ENCODE data around the gene ARNT2.

ARNT2 gene

DNA sequence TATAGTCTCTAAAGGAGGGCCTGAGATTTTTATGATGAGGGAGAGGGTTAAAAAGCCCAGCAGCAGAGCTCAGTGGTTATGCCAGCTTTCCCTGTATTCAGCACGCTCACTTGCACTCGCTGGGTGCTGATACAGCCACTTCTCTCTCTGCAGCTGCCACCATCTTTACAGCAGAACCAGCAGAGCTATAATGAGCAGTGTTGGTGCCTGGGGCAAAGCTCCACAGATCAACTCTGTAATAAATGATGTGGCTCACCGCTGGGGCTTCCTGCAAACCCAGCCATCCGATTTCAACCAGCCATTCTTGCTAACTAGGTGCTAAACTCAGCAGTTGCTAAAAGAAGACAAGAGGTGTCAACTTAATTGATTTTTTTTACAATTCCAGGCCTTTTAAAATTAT, 48.0 kb downstream of the ARNT2 start:
- peaks cover 19% of the 10 kb centered on the region for H3K4me1 Mint-ChIP-seq
- peaks cover 14% of the 10 kb centered on the region for H3K27me3 Mint-ChIP-seq (ENCODE audit: low read depth, poor library complexity)
- H3K9me3 Mint-ChIP-seq = no peaks in the 10 kb centered on the region
- TF ChIP-seq, protein P1, sequence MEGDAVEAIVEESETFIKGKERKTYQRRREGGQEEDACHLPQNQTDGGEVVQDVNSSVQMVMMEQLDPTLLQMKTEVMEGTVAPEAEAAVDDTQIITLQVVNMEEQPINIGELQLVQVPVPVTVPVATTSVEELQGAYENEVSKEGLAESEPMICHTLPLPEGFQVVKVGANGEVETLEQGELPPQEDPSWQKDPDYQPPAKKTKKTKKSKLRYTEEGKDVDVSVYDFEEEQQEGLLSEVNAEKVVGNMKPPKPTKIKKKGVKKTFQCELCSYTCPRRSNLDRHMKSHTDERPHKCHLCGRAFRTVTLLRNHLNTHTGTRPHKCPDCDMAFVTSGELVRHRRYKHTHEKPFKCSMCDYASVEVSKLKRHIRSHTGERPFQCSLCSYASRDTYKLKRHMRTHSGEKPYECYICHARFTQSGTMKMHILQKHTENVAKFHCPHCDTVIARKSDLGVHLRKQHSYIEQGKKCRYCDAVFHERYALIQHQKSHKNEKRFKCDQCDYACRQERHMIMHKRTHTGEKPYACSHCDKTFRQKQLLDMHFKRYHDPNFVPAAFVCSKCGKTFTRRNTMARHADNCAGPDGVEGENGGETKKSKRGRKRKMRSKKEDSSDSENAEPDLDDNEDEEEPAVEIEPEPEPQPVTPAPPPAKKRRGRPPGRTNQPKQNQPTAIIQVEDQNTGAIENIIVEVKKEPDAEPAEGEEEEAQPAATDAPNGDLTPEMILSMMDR (IDR thresholded peaks at IDR 0.05) = no peak
- no peak overlapping the region for H3K4me3 Mint-ChIP-seq
- H3K27ac Mint-ChIP-seq = no peak overlapping the region
- peaks cover 6% of the 10 kb centered on the region for H3K36me3 Mint-ChIP-seq (ENCODE audit: low read depth)
- no peak for DNase-seq

- TF ChIP-seq, protein P1 (IDR thresholded peaks at IDR 0.05) = no peak
- Mint-ChIP-seq H3K27me3 (ENCODE audit: low read depth, poor library complexity) (peaks cover 14% of the 10 kb centered on the region), H3K4me3 (no peak overlapping the region), H3K36me3 (ENCODE audit: low read depth) (peaks cover 12% of the 10 kb centered on the region), H3K4me1 (peaks cover 17% of the 10 kb centered on the region), H3K27ac (no peak overlapping the region), H3K9me3 (no peaks in the 10 kb centered on the region)
- no peak for DNase-seq
These were observed 51.0 kb downstream of the ARNT2 start for GRCh38 chr15:80455051-80455648.

DNA sequence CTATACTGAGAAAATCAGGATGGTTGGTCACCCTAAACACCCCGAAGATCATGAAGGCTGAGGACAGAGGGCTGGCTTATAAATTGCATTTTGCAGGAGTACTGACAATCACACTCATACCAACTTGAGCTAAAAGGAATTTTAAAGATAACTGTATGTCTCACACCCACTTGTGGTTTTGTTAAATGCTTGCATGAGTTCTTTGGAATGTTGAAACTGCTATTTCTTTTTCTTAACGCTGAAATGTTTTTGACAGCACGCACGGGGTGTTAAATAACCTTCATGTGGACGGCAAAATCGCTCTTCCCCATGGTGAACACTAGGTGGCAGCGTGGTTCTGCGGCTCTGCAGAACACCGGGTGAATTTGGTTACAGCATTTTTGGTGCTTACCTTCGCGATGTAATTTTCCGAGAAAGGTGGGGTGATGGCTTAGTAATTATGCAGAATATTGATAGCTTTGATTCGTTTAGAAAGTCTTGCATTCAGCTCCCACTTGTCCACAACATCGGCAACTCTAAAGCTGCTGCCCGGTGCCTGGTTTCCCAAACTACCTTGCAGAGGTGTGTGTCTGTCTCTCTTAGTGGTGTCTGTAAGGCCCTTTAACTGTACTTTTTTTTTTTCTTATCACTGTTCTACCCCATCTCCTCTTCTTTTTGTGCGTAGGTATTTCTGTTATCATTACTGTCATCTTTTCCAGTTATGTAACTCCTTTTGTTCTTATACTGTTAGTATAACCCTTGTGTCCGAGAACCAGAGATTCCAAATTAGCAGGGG, 51.7 kb downstream of the ARNT2 start:
- H3K4me1 Mint-ChIP-seq = peaks cover 17% of the 10 kb centered on the region
- peaks cover 14% of the 10 kb centered on the region for H3K27me3 Mint-ChIP-seq (ENCODE audit: low read depth, poor library complexity)
- H3K27ac Mint-ChIP-seq = no peak overlapping the region
- TF ChIP-seq, protein P1 (IDR thresholded peaks at IDR 0.05) = peak; percentile 97
- no peaks in the 10 kb centered on the region for H3K9me3 Mint-ChIP-seq
- DNase-seq = peak; percentile 63
- no peak overlapping the region for H3K4me3 Mint-ChIP-seq
- H3K36me3 Mint-ChIP-seq (ENCODE audit: low read depth) = peaks cover 15% of the 10 kb centered on the region

- no peak overlapping the region for H3K27ac Mint-ChIP-seq
- H3K27me3 Mint-ChIP-seq (ENCODE audit: low read depth, poor library complexity) = peaks cover 11% of the 10 kb centered on the region
- H3K4me1 Mint-ChIP-seq = peaks cover 22% of the 10 kb centered on the region
- no peak overlapping the region for H3K4me3 Mint-ChIP-seq
- H3K36me3 Mint-ChIP-seq (ENCODE audit: low read depth) = peaks cover 15% of the 10 kb centered on the region
- no peaks in the 10 kb centered on the region for H3K9me3 Mint-ChIP-seq
- TF ChIP-seq, protein P1 (IDR thresholded peaks at IDR 0.05) = no peak
- DNase-seq = no peak
These were observed 52.6 kb downstream of the ARNT2 start for GRCh38 chr15:80456517-80457492.

GRCh38 chr15:80457896-80458295, 53.7 kb downstream of the ARNT2 start:
- Mint-ChIP-seq H3K4me3 (no peak overlapping the region), H3K27me3 (ENCODE audit: low read depth, poor library complexity) (peaks cover 15% of the 10 kb centered on the region), H3K27ac (no peak overlapping the region), H3K9me3 (no peaks in the 10 kb centered on the region), H3K36me3 (ENCODE audit: low read depth) (peaks cover 15% of the 10 kb centered on the region), H3K4me1 (peaks cover 25% of the 10 kb centered on the region)
- TF ChIP-seq, protein P1 (IDR thresholded peaks at IDR 0.05) = no peak
- no peak for DNase-seq

Data from nephron progenitor cell (in vitro differentiated cells).